Neural cell (in vitro differentiated cells): ENCODE data around the gene TRAK1.

Experiments used
- CTCF ChIP-seq: fragments of 450-650 bp; IDR thresholded peaks from 2 replicates; pipeline ENCODE4 v1.5.1; 2014; ENCODE audit warnings: antibody characterized with exemption, mild to moderate bottlenecking, moderate library complexity; ENCODE audit not compliant: poor library complexity, severe bottlenecking
- EP300 ChIP-seq: fragments of 450-650 bp; conservative IDR thresholded peaks from 2 replicates; pipeline ENCODE4 v1.6.1; 2014; ENCODE audit warnings: antibody characterized with exemption, mild to moderate bottlenecking, moderate library complexity; ENCODE audit not compliant: poor library complexity, severe bottlenecking
- EZH2 ChIP-seq: fragments of 200-600, 300-800 bp; shearing (Covaris generic), sonication (generic); IDR thresholded peaks from 2 replicates; pipeline ENCODE4 v1.6.1; 2014; ENCODE audit warnings: antibody characterized with exemption, low read length, borderline replicate concordance, mild to moderate bottlenecking; ENCODE audit not compliant: insufficient read depth, poor library complexity, severe bottlenecking
- MXI1 ChIP-seq: fragments of 450-650 bp; conservative IDR thresholded peaks from 2 replicates; pipeline ENCODE4 v1.6.1; 2014; ENCODE audit warnings: antibody characterized with exemption, mild to moderate bottlenecking; ENCODE audit not compliant: poor library complexity, severe bottlenecking
- SMC3 ChIP-seq: fragments of 450-650 bp; conservative IDR thresholded peaks from 2 replicates; pipeline ENCODE4 v1.6.1; 2014; ENCODE audit warnings: antibody characterized with exemption, mild to moderate bottlenecking, moderate library complexity; ENCODE audit not compliant: poor library complexity

GRCh38 chr3:42189736-42190135 is 98.6 kb downstream of the TRAK1 start:
- no peak for TF ChIP-seq SMC3
- TF ChIP-seq CTCF: no peak
- TF ChIP-seq EP300: no peak
- TF ChIP-seq EZH2: no peak
- TF ChIP-seq MXI1: no peak
